NCI-H446 treated with DMSO at 0.1 percent for 48 hours (cell line): Measurements from ENCODE around the gene TSPAN3.

ENCODE experiments used
- DNase-seq: peaks from one replicate; lab custom pipeline; 2025; lab: John Stamatoyannopoulos, UW

TSPAN3 gene

DNA sequence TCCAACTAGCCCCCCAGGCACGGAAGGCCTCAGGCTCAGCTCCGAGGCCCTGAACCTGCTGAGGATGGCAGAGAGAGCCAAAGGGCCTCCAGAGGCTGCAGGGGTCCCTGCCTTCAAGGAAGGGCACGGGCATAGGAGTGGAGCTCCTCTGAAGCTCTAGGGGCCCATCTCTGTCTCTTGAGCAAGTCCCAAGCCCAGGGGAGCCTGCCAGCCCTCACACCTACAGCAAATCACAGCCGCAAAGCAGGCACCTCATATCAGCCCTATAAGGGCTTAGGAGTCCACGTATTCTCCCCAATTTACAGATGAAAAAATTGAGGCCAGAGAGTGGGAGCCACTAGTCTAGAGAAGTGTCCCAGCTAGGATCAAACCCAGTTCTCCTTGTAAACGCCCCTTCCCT lies 61.7 kb downstream of the TSPAN3 start:
- DNase-seq, result no peak

- no peak for DNase-seq
Observed at GRCh38 chr15:77004189-77004588, 66.7 kb downstream of the TSPAN3 start.

GRCh38 chr15:77002954-77003912 lies 67.7 kb downstream of the TSPAN3 start:
- no peak for DNase-seq

DNA sequence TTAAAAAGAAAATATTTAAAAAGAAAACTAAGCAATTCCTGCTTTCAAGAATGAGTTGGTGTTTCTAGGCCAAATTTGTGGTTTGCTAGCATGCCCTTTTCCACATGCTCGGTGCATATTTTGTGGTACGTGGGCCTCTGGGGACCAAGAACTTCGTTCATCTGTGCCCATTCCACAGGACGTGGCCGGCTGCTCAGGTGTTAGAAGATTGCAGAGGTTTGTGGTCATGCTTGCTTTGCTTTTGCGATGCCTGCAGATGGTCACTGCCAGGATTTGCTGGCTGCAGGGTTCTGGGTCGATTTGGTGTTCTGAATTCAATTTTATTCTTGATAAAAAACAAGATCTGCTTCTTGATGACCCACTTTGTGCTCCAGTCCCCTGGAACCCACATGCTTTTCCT lies 68.5 kb downstream of the TSPAN3 start:
- DNase-seq, result no peak

GRCh38 chr15:77001966-77002365 lies 68.9 kb downstream of the TSPAN3 start:
- DNase-seq, result no peak

- DNase-seq, result no peak
Observed at GRCh38 chr15:77001351-77001750, 69.6 kb downstream of the TSPAN3 start.

- DNase-seq, result no peak
Observed at GRCh38 chr15:76999996-77000395, 70.9 kb downstream of the TSPAN3 start.

DNA sequence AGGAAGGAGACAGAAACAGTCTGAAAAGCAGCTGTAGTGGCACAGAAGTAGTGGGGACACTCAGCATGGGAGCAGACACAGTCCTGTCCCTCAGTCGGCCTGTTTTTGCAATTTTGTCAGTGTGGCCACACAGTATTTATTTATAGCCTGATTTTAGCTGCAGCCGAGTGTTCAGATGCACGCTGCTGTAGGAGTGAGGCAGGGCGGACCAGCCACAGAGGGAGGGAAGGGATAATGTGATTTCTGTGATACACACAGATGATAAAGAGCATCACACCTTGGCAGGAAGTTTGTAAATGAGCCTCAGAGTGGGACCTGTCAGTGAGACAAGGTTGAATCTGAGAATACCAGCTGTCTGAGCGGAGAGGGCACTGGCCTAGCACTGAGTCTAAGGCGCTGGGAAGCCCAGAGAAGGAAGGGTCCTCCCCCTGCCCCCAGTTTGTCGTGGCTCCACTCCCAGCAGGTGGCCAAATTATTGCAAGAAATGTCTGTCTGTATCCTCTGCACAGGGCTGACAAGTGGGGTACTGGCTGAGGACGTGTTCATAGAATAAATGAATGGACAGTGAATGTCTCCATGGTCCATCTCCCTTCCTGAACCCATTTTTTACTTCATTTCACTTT lies 72.1 kb downstream of the TSPAN3 start:
- DNase-seq, result no peak

- peak; percentile 3 for DNase-seq
Observed at GRCh38 chr15:76996526-76997401, 74.1 kb downstream of the TSPAN3 start.

DNA sequence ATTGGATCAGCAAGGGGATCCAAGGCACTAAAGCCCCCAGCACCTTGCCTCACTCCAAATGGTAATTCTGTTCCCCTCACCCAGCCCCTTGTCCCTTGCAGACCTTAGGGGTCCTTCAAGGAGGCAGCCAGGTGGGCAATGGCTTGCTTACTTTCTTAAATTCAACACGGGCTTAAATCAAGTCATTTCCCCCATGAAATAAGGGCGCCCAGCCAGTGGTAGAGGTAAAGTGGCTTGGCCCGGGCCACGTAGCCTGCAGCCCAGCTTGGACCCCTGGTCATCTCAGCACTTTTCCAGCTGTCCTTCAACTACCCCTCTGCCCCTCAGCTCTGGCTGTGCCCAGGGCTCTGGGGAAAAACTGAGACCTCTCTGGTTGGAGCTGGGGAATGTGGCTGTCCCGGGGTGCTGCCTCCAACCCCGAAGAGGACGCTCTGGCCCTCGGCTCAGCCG lies 74.8 kb downstream of the TSPAN3 start:
- DNase-seq, result no peak

DNA sequence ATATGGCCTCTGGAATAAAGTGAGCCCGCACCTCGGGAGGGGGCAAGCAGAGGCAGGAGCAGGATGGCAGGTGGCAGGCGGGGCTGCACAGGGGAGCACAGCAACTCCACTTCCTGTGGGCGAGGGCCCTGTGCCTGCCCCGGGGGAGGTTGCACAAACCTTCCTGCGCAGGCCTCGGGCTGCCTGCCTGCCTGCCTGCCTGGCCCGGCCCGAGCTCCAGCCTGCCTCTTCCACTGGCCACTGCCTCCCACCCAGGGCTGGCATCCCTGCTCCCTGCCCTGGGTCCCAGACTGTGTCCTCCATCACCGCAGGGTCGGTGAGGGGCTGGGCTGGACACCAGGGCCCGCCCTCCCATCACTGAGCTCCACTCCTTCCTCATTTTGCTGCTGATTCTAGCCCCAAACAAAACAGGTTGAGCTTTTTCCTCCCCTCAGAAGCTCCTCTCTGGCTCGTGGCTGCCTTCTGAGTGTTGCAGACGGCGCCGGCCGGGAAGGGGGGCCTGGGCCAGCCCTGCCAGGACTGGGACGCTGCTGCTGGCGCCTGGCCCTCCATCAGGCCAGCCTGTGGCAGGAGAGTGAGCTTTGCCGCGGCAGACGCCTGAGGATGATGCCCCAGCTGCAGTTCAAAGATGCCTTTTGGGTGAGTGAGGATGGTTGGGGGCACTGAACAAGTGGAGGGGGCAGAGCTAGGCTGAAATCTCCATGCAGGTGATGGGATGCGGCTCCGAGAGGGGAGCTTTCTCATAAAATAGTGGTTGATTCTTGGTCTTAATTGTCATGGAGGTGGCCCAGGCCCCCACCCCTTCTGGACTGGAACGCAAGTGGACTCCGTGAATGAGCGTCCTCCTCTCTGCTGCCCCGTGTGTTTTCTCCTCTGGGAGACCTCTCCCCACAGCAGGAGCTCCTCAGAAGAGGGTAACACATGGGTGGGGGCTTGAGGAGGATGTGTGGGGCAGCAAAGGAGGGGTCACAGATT lies 75.7 kb downstream of the TSPAN3 start, which contains the start of gene PSTPIP1:
Gene PSTPIP1 (plus strand): TSS at position 156 of the 975 bp plus-strand sequence. CDS start 448 bp downstream, at position 604.
- peak; percentile 55 for DNase-seq

- DNase-seq, result no peak
Observed at GRCh38 chr15:76994496-76994895, 76.4 kb downstream of the TSPAN3 start.

GRCh38 chr15:76994001-76994400 lies 76.9 kb downstream of the TSPAN3 start:
- no peak for DNase-seq

- no peak for DNase-seq
Observed at GRCh38 chr15:76993114-76993725, 77.7 kb downstream of the TSPAN3 start.

DNA sequence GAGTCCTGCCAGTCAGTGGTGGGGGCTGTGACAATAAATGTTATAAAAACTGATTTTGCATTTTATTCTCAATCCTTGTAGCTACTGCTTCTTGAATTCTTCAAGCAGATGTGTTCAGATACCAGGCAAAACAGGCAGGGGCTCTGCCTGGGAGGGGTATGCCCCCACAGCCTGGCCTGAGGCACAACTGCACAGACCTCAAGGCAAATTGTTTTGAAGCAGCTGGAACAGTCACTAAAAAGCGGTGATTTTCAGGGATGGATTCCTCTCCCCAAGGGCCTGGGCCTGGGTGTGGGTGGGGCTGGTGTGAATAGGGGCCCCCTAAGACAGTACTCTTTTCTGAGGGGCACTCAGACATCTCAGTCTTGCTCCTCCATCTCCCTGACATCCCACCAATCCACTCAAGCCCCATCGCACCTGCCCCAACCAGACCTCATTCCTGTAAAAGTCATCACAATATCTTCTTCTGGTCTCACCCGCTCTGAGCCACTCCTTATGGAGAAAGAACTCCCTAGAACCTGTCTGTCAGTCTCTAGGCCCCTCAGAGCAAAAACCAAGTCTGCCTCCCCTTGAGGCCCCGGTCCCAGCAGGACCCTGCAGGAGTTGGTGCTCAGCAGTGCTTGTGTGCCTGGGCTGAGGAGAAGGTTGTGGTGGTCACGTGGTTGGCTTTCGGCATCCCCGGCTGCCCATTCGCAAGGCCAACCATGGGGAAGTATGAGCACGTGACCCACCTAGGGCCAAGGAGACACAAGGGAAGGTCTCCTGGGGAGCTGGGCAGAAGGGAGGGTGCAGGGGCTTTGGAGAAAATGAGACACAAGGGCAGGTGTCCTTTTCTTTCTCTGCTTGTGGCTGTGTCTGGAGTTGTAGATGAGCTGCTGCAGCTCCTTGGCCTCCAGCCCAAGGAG lies 78.9 kb downstream of the TSPAN3 start:
- no peak for DNase-seq
